GM21367 (cell line): ENCODE results near the gene OR11H1.
"Not testable (repeated sequence)": the region's sequence is repeated elsewhere in the genome, so short reads cannot be mapped to it uniquely, and the experiment has no call there.

Experiments
- ATAC-seq: cut with Tn5 transposase; IDR thresholded peaks from one replicate; pipeline ENCODE4 v1.9.1; 2021; ENCODE audit not compliant: unreplicated experiment

Gene OR11H1

GRCh38 chr22:15527892-15528291, at the start of gene OR11H1:
TSS of gene OR11H1 (plus strand) at chr22:15528192. CDS start at chr22:15528192, 0 bp downstream.
- not testable (repeated sequence) for ATAC-seq

- ATAC-seq: not testable (repeated sequence)
Measured at GRCh38 chr22:15509967-15510366, 18.0 kb upstream of the OR11H1 start.

- not testable (repeated sequence) for ATAC-seq
Measured at GRCh38 chr22:15515896-15516295, 12.1 kb upstream of the OR11H1 start.

- ATAC-seq: not testable (repeated sequence)
Measured at GRCh38 chr22:15553767-15554166, 25.8 kb downstream of the OR11H1 start.

- not testable (repeated sequence) for ATAC-seq
Measured at GRCh38 chr22:15563461-15563860, 35.5 kb downstream of the OR11H1 start.

- ATAC-seq: not testable (repeated sequence)
Measured at GRCh38 chr22:15565063-15565462, 37.1 kb downstream of the OR11H1 start.
